H1 (cell line): ENCODE results near the gene TMPRSS2. TPM values are rescaled to one million over a fixed set of nuclear protein-coding genes. Genes with fewer than 3 reads are reported as not detected.
A peak's percentile ranks its signal among the peaks of the same experiment; 100 is the strongest.

ENCODE experiments used
- CTCF ChIA-PET: fragments of 300-600 bp; sonication (Branson Sonifier 250); formaldehyde crosslinking; loops from one replicate; lab custom pipeline; 2021; ENCODE audit not compliant: partially characterized antibody; lab: Charles Lee
- POLR2A ChIA-PET: fragments of 300-600 bp; sonication (Branson Sonifier 250); formaldehyde crosslinking; loops from one replicate; lab custom pipeline; 2021; ENCODE audit warnings: inconsistent platforms; ENCODE audit not compliant: partially characterized antibody; lab: Charles Lee
- DNase-seq, 2 experiments: peaks; one replicate each; pipeline versions ENCODE4 v3.0.0 to v3.0.0-alpha.2; 2010 to 2022; ENCODE audit warnings: low spot score in 2 of 2, low read depth in 1 of 2, mixed read lengths in 1 of 2
- FAIRE-seq: peaks from 2 replicates; lab custom pipeline; 2011; peaks lifted over from hg19 to GRCh38; lab: Jason Lieb, UNC
- H2AFZ ChIP-seq: 2 replicates; pipeline ENCODE4 v1.8.1; 2012; ENCODE audit warnings: low read length, inconsistent platforms
- H2AK5ac ChIP-seq: 2 replicates; pipeline ENCODE4 v1.6.1; 2013; ENCODE audit warnings: low read depth, low read length
- H2BK120ac ChIP-seq: replicated peaks from 2 replicates; pipeline ENCODE3; 2013; ENCODE audit warnings: low read depth, low read length, inconsistent platforms
- H2BK12ac ChIP-seq: 2 replicates; pipeline ENCODE4 v1.6.1; 2013; ENCODE audit warnings: low read depth, low read length
- H2BK15ac ChIP-seq: 2 replicates; pipeline ENCODE4 v1.6.1; 2013; ENCODE audit warnings: low read length
- H2BK20ac ChIP-seq: 2 replicates; pipeline ENCODE4 v1.6.1; 2013; ENCODE audit warnings: low read length
- H2BK5ac ChIP-seq: 2 replicates; pipeline ENCODE4 v1.6.1; 2013; ENCODE audit warnings: low read depth, low read length
- H3K14ac ChIP-seq: 2 replicates; pipeline ENCODE4 v1.6.1; 2013; ENCODE audit warnings: inconsistent platforms; ENCODE audit not compliant: insufficient read length
- H3K18ac ChIP-seq: 2 replicates; pipeline ENCODE4 v1.6.1; 2013; ENCODE audit warnings: low read length; ENCODE audit errors: extremely low read depth
- H3K23ac ChIP-seq: 2 replicates; pipeline ENCODE4 v1.6.1; 2013; ENCODE audit warnings: inconsistent platforms; ENCODE audit not compliant: insufficient read length
- H3K23me2 ChIP-seq: 2 replicates; pipeline ENCODE4 v1.6.1; 2013; ENCODE audit warnings: low read depth, low read length
- H3K27ac ChIP-seq: 2 replicates; pipeline ENCODE4 v1.6.1; 2011; ENCODE audit warnings: low read depth, low read length, inconsistent platforms
- H3K27me3 ChIP-seq, 4 experiments: replicated peaks in 1 of 4; 1 replicate in 1 of 4; 2 replicates in 3 of 4; pipeline versions ENCODE4 v1.6.1 to v1.8.1; 2011 to 2013; ENCODE audit warnings: low read length in 3 of 4, mild to moderate bottlenecking in 3 of 4, inconsistent platforms in 2 of 4, mixed read lengths in 2 of 4, moderate library complexity in 1 of 4; ENCODE audit not compliant: control insufficient read depth in 3 of 4, insufficient read depth in 3 of 4; ENCODE audit errors: extremely low read depth in 1 of 4
- H3K36me3 ChIP-seq, 4 experiments: 2 replicates each; pipeline versions ENCODE4 v1.6.1 to v1.8.1; 2011 to 2013; ENCODE audit warnings: mild to moderate bottlenecking in 4 of 4, low read length in 3 of 4, moderate library complexity in 2 of 4, control low read depth in 1 of 4, inconsistent platforms in 1 of 4; ENCODE audit not compliant: insufficient read depth in 4 of 4, control insufficient read depth in 2 of 4
- H3K4ac ChIP-seq: replicated peaks from 2 replicates; pipeline ENCODE3; 2013; ENCODE audit warnings: low read length, low read depth, mixed read lengths, inconsistent platforms; ENCODE audit not compliant: insufficient read length
- H3K4me1 ChIP-seq, 4 experiments: replicated peaks in 1 of 4; 1 replicate in 1 of 4; 2 replicates in 3 of 4; pipeline versions ENCODE4 v1.6.1 to v1.8.1; 2011 to 2013; ENCODE audit warnings: low read length in 3 of 4, inconsistent platforms in 2 of 4, mixed read lengths in 1 of 4; ENCODE audit not compliant: insufficient read depth in 4 of 4, control insufficient read depth in 3 of 4
- H3K4me2 ChIP-seq, 2 experiments: 2 replicates each; pipeline versions ENCODE4 v1.6.1 to v1.8.1; 2011 to 2013; ENCODE audit warnings: low read depth in 2 of 2, low read length in 2 of 2, control low read depth in 1 of 2, inconsistent platforms in 1 of 2, mild to moderate bottlenecking in 1 of 2; ENCODE audit not compliant: insufficient read depth in 1 of 2
- H3K4me3 ChIP-seq, 4 experiments: fragments of 200-600, 300-600 bp in 1 of 4; sonication (generic), shearing (Covaris generic), sonication (Bioruptor Twin) in 1 of 4; 2 replicates each; pipeline versions ENCODE4 v1.5.1 to v1.8.1; 2011 to 2016; ENCODE audit warnings: low read length in 4 of 4, low read depth in 3 of 4, control low read depth in 2 of 4, inconsistent platforms in 2 of 4, mild to moderate bottlenecking in 2 of 4, mixed read lengths in 1 of 4, moderate library complexity in 1 of 4; ENCODE audit not compliant: insufficient read depth in 2 of 4; ENCODE audit errors: extremely low read depth in 1 of 4
- H3K56ac ChIP-seq: replicated peaks from 2 replicates; pipeline ENCODE3; 2013; ENCODE audit warnings: low read depth, mild to moderate bottlenecking, mixed read lengths, low read length, inconsistent platforms; ENCODE audit not compliant: insufficient read length
- H3K79me1 ChIP-seq: 2 replicates; pipeline ENCODE4 v1.6.1; 2013; ENCODE audit warnings: low read depth, low read length, control low read depth
- H3K79me2 ChIP-seq, 2 experiments: 2 replicates each; pipeline versions ENCODE4 v1.6.1 to v1.8.1; 2012 to 2013; ENCODE audit warnings: low read length in 2 of 2, mild to moderate bottlenecking in 2 of 2, inconsistent platforms in 1 of 2; ENCODE audit not compliant: insufficient read depth in 2 of 2, control insufficient read depth in 1 of 2
- H3K9ac ChIP-seq, 4 experiments: replicated peaks in 1 of 4; 1 replicate in 1 of 4; 2 replicates in 3 of 4; pipeline versions ENCODE4 v1.6.1 to v1.8.1; 2011 to 2013; ENCODE audit warnings: low read depth in 3 of 4, low read length in 3 of 4, control low read depth in 2 of 4, mild to moderate bottlenecking in 2 of 4, moderate library complexity in 2 of 4, inconsistent platforms in 1 of 4; ENCODE audit errors: extremely low read depth in 1 of 4
- H3K9me3 ChIP-seq, 2 experiments: 2 replicates each; pipeline versions ENCODE4 v1.6.1 to v1.8.1; 2012 to 2013; ENCODE audit warnings: mild to moderate bottlenecking in 2 of 2, moderate library complexity in 2 of 2, control low read depth in 1 of 2, inconsistent platforms in 1 of 2, low read depth in 1 of 2, low read length in 1 of 2, mixed read lengths in 1 of 2; ENCODE audit not compliant: insufficient read depth in 2 of 2
- H4K20me1 ChIP-seq, 2 experiments: replicated peaks in 1 of 2; 2 replicates each; pipeline versions ENCODE3 to v1.8.1; 2011 to 2013; ENCODE audit warnings: inconsistent platforms in 2 of 2, low read length in 2 of 2, mild to moderate bottlenecking in 1 of 2; ENCODE audit not compliant: insufficient read depth in 2 of 2, control insufficient read depth in 1 of 2
- H4K5ac ChIP-seq: 2 replicates; pipeline ENCODE4 v1.6.1; 2013; ENCODE audit warnings: low read length, low read depth, mixed read lengths, inconsistent platforms; ENCODE audit not compliant: insufficient read length
- H4K8ac ChIP-seq: 2 replicates; pipeline ENCODE4 v1.8.0; 2013; ENCODE audit warnings: mild to moderate bottlenecking, moderate library complexity, low read length, inconsistent platforms; ENCODE audit not compliant: insufficient read depth; ENCODE audit errors: extremely low read depth
- H4K91ac ChIP-seq: replicated peaks from 2 replicates; pipeline ENCODE3; 2013; ENCODE audit warnings: low read length, mixed read lengths, inconsistent platforms; ENCODE audit not compliant: insufficient read length
- BACH1 ChIP-seq: IDR thresholded peaks from 2 replicates; pipeline ENCODE4 v1.6.1; 2012; ENCODE audit warnings: low read length, improper control_type of control experiment
- KDM4A ChIP-seq: IDR thresholded peaks from one replicate; pipeline ENCODE4 v1.7.1; 2012; ENCODE audit warnings: low read depth, mild to moderate bottlenecking, moderate library complexity, low read length, inconsistent platforms; ENCODE audit not compliant: severe bottlenecking
- PHF8 ChIP-seq: fragments of 200-600 bp; sonication (generic); conservative IDR thresholded peaks from 2 replicates; pipeline ENCODE4 v1.7.1; 2012; ENCODE audit warnings: low read depth, mild to moderate bottlenecking, inconsistent platforms, low read length, moderate library complexity
- RAD21 ChIP-seq, 2 experiments: IDR thresholded peaks in 1 of 2; conservative IDR thresholded peaks in 1 of 2; 2 replicates each; pipeline ENCODE4 v1.6.1; 2011; ENCODE audit warnings: low read depth in 2 of 2, low read length in 2 of 2, improper control_type of control experiment in 1 of 2, inconsistent platforms in 1 of 2, mild to moderate bottlenecking in 1 of 2, moderate library complexity in 1 of 2
- RBBP5 ChIP-seq: IDR thresholded peaks from 2 replicates; pipeline ENCODE4 v1.7.1; 2012; ENCODE audit warnings: low read depth, mild to moderate bottlenecking, inconsistent platforms, low read length, moderate library complexity, borderline replicate concordance
- WGBS, 2 experiments: shearing (Covaris generic) in 1 of 2; methylation state at CpG; one replicate each; pipeline versions ENCODE4 v1.1.6 to v1.1.7; 2013 to 2015; ENCODE audit warnings: low lambda C conversion rate in 2 of 2, mixed read lengths in 2 of 2, inconsistent platforms in 1 of 2, low coverage in 1 of 2, missing lambda C conversion rate in 1 of 2; ENCODE audit not compliant: insufficient replicate concordance in 2 of 2, insufficient coverage in 1 of 2, insufficient read length in 1 of 2; ENCODE audit errors: extremely low coverage in 1 of 2, missing lambda C conversion rate in 1 of 2; 5-methylcytosine and 5-hydroxymethylcytosine counted together
- polyA plus RNA-seq, 7 experiments: library from polyadenylated mRNA; depleted of rRNA in 3 of 7; stranded (reverse) in 5 of 7; unstranded in 2 of 7; fragments of >200 nt in 5 of 7; fragments of 200-250 nt in 2 of 7; gene quantifications; 1 replicate in 5 of 7; 2 replicates in 1 of 7; 4 replicates in 1 of 7; pipeline versions ENCODE4 v1.2.1 to v1.2.3, GENCODE V29; 2011 to 2013; ENCODE audit warnings: missing spikeins in 2 of 7, mixed read lengths in 2 of 7
- total RNA-seq: library from RNA; stranded (reverse); fragmentation: NEBNext Ultra II Directional; extraction: Animal tissue kit (Norgen Biotek cat#: 25700); gene quantifications from 2 replicates; pipeline ENCODE4 v1.2.1, GENCODE V29; 2021

TMPRSS2 gene
- total and polyA plus RNA-seq, 2 of the 8 experiments (the other 6 are each of a cell fraction or from before 2014, with no cell fraction given): 9.2 to 11.0 TPM

DNA sequence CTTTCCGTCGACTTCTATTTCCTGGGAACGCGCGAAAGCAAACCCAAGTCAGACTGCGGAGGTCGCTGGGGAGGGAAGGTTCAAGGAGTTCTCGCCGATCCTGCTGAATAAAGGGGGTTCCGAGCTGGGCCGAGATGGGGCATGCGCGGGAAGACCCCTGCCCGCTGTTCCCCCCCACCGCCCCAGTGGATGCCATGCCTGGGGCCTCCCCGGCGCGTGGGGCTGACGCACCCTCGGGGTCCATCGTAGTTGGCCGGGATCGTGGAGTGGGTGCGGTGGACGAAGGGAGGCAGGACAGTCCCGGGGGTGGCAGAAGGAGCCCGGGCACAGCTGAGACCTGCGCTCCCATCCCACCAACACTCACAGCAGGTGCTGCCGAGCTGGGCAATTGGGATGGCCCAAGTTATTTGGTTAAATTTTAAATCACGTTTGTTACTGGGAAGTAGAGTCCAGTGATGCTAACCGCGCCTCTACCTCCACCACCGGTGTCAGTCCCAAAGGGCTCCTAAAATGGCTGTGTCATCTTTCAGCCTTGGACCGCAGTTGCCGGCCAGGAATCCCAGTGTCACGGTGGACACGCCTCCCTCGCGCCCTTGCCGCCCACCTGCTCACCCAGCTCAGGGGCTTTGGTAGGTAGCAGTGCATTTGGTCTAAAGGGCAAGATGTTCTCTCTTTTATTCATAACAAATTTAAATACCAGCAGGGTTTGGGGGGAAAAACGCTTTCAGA lies 81.1 kb downstream of the TMPRSS2 start:
- no peaks in the 10 kb centered on the region for H4K20me1 ChIP-seq
- H3K23me2 ChIP-seq: peaks cover 6% of the 10 kb centered on the region; the same call in 1 of the 2 replicates
- H2BK12ac ChIP-seq: no peak overlapping the region
- H3K27me3 ChIP-seq: peaks cover 5 to 33% (median 24%) of the 10 kb centered on the region in 4 experiments
- H3K9ac ChIP-seq: no peak overlapping the region; a peak in 1 of 7 replicates
- no peaks in the 10 kb centered on the region for H3K36me3 ChIP-seq
- peak overlapping the region; percentile 60 to 89 for H3K4me2 ChIP-seq
- H2BK120ac ChIP-seq: no peak overlapping the region
- H3K4me3 ChIP-seq: peak overlapping the region; percentile 24 to 66 (median 58)
- H3K79me2 ChIP-seq: no peaks in the 10 kb centered on the region
- H3K18ac ChIP-seq: no peak overlapping the region
- CTCF ChIA-PET: interaction anchor here (0.8 kb wide), 1 partner anchor 152 kb away, joined by 3 read pairs; no protein-coding TSS in a partner anchor
- no peak overlapping the region for H2BK20ac ChIP-seq
- TF ChIP-seq RAD21 (IDR thresholded peaks at IDR 0.05 in 1 of 2, conservative IDR thresholded peaks at IDR 0.05 in 1 of 2; ENCODE audit: low read depth in 2 of 2, low read length in 2 of 2) (no peak), PHF8 (no peak), KDM4A (peak; percentile 10), BACH1 (peak; percentile 73), RBBP5 (0 out of 2 replicates have a peak, but pooled peaks have one; percentile 19)
- TF ChIP-seq, all 59 proteins: peak for 3
- H4K5ac ChIP-seq: no peak overlapping the region
- H4K8ac ChIP-seq: 0 out of 2 replicates have a peak overlapping the region, but pooled peaks have one; percentile 38
- POLR2A ChIA-PET: no interaction called here
- no peak overlapping the region for H4K91ac ChIP-seq
- FAIRE-seq (no peak), DNase-seq (peak in 1 of 2 experiments; percentile 45)
- H3K79me1 ChIP-seq: no peaks in the 10 kb centered on the region
- H2BK15ac ChIP-seq: peak overlapping the region; percentile 46; the same call in 1 of the 2 replicates
- 46% methylated on average over 33 of the region's 41 CpGs; no CpG with 5 or more reads in 1 of the 2 experiments for WGBS, 2 experiments
- H2BK5ac ChIP-seq: no peak overlapping the region
- no peak overlapping the region for H2AK5ac ChIP-seq
- H3K56ac ChIP-seq: no peak overlapping the region
- no peak overlapping the region for H3K27ac ChIP-seq
- H3K23ac ChIP-seq: no peak overlapping the region
- H3K4ac ChIP-seq: no peak overlapping the region
- no peak overlapping the region for H3K14ac ChIP-seq
- no peaks in the 10 kb centered on the region for H3K9me3 ChIP-seq
- 0 out of 7 replicates have a peak, but pooled peaks cover 0 to 3% (median 1%) of the 10 kb centered on the region in 4 experiments for H3K4me1 ChIP-seq
- H2AFZ ChIP-seq: no peak overlapping the region
